Duodenal mucosa (tissue), 2 donors: ENCODE data around the gene GAS2L1.

Experiments
- H3K27ac ChIP-seq: one replicate; pipeline ENCODE4 v1.7.0; 2013; ENCODE audit warnings: low read depth, low read length
- H3K27me3 ChIP-seq, 2 donors: one replicate each; pipeline ENCODE4 v1.7.0; 2013; ENCODE audit warnings: low read length in 2 of 2, control low read depth in 1 of 2; ENCODE audit not compliant: insufficient read depth in 2 of 2, control insufficient read depth in 1 of 2
- H3K36me3 ChIP-seq, 2 donors: one replicate each; pipeline ENCODE4 v1.7.0; 2013; ENCODE audit warnings: low read length in 2 of 2, control low read depth in 1 of 2; ENCODE audit not compliant: insufficient read depth in 2 of 2, control insufficient read depth in 1 of 2
- H3K4me1 ChIP-seq, 2 donors: one replicate each; pipeline ENCODE4 v1.7.0; 2013; ENCODE audit warnings: low read length in 2 of 2, control low read depth in 1 of 2; ENCODE audit not compliant: insufficient read depth in 2 of 2, control insufficient read depth in 1 of 2
- H3K4me3 ChIP-seq, 2 donors: one replicate each; pipeline ENCODE4 v1.7.0; 2013; ENCODE audit warnings: low read length in 2 of 2, low read depth in 1 of 2
- H3K9ac ChIP-seq, 2 donors: one replicate each; pipeline ENCODE4 v1.7.0; 2013; ENCODE audit warnings: low read length in 2 of 2, low read depth in 1 of 2
- H3K9me3 ChIP-seq, 2 donors: one replicate each; pipeline ENCODE4 v1.7.0; 2013; ENCODE audit warnings: low read length in 2 of 2, control low read depth in 1 of 2; ENCODE audit not compliant: control insufficient read depth in 1 of 2

GAS2L1 gene

GRCh38 chr22:29332886-29333496 lies 26.5 kb downstream of the GAS2L1 start:
- H3K4me3 ChIP-seq, result no peak overlapping the region
- H3K36me3 ChIP-seq, result peaks cover 27 to 97% of the 10 kb centered on the region in 2 donors
- H3K27me3 ChIP-seq, result no peaks in the 10 kb centered on the region
- no peak overlapping the region for H3K9ac ChIP-seq
- peaks cover 0 to 3% of the 10 kb centered on the region in 2 donors for H3K4me1 ChIP-seq
- no peaks in the 10 kb centered on the region for H3K9me3 ChIP-seq
- no peak overlapping the region for H3K27ac ChIP-seq

DNA sequence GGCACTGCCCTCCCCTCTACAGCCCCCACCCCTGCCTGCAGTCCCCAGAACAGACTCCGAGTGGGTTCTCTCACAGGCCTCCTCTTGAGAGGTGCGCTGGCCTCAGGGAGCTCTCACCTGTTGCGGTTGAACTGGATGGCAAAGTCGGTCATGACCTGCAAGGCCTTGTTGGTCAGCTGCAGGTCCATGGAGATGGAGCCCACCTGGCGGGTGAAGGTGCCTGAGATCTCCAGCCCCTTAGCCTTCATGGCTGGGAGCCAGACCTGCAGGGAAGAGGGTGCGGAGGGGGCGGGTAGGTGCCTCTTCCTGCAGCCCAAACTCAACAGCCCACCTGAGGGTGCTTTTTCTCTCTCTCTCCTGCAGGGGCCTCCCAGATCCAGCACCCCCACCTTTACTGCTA lies 27.7 kb downstream of the GAS2L1 start:
- no peaks in the 10 kb centered on the region for H3K27me3 ChIP-seq
- no peaks in the 10 kb centered on the region for H3K9me3 ChIP-seq
- H3K27ac ChIP-seq, result no peak overlapping the region
- no peak overlapping the region for H3K9ac ChIP-seq
- H3K4me1 ChIP-seq, result peaks cover 0 to 3% of the 10 kb centered on the region in 2 donors
- H3K36me3 ChIP-seq, result peaks cover 37 to 97% of the 10 kb centered on the region in 2 donors
- no peak overlapping the region for H3K4me3 ChIP-seq

GRCh38 chr22:29334696-29335344 lies 28.4 kb downstream of the GAS2L1 start:
- Histone ChIP-seq H3K4me1 (peaks cover 0 to 3% of the 10 kb centered on the region in 2 donors), H3K9ac (no peak overlapping the region), H3K27ac (no peak overlapping the region), H3K27me3 (no peaks in the 10 kb centered on the region), H3K9me3 (no peaks in the 10 kb centered on the region), H3K4me3 (no peak overlapping the region), H3K36me3 (peaks cover 35 to 97% of the 10 kb centered on the region in 2 donors)

GRCh38 chr22:29335656-29336055 lies 29.2 kb downstream of the GAS2L1 start:
- Histone ChIP-seq H3K9ac (no peak overlapping the region), H3K4me3 (no peak overlapping the region), H3K4me1 (peaks cover 0 to 3% of the 10 kb centered on the region in 2 donors), H3K27me3 (no peaks in the 10 kb centered on the region), H3K9me3 (no peaks in the 10 kb centered on the region), H3K27ac (no peak overlapping the region), H3K36me3 (peaks cover 35 to 97% of the 10 kb centered on the region in 2 donors)

- Histone ChIP-seq H3K27ac (no peak overlapping the region), H3K27me3 (no peaks in the 10 kb centered on the region), H3K9ac (no peak overlapping the region), H3K36me3 (peaks cover 47 to 97% of the 10 kb centered on the region in 2 donors), H3K9me3 (no peaks in the 10 kb centered on the region), H3K4me1 (no peaks in the 10 kb centered on the region), H3K4me3 (no peak overlapping the region)
Observed at GRCh38 chr22:29336751-29337490, 30.5 kb downstream of the GAS2L1 start.

- Histone ChIP-seq H3K27me3 (no peaks in the 10 kb centered on the region), H3K9me3 (no peaks in the 10 kb centered on the region), H3K9ac (no peak overlapping the region), H3K4me1 (no peaks in the 10 kb centered on the region), H3K4me3 (no peak overlapping the region), H3K27ac (no peak overlapping the region), H3K36me3 (peaks cover 54 to 100% of the 10 kb centered on the region in 2 donors)
Observed at GRCh38 chr22:29337631-29338284, 31.3 kb downstream of the GAS2L1 start.

DNA sequence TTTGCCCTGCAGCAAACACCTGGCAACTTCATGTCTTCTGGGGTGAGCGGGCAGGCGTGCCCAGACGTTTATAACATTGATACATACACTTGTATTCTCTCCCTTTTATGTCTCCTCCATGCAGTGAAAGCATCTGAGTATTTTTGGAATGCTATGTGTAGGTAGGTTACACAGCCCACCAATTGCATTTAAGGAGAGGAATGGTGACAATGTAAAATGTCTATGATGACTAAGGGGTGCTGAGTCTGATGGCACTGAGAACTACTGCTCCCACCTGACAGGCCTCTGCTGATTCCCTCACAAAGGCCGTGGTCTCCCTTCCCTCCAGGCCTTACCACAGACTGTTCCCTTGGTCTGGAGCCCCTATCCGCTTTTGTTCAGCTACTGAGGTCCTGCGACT lies 31.9 kb downstream of the GAS2L1 start:
- Histone ChIP-seq H3K4me1 (no peaks in the 10 kb centered on the region), H3K9ac (no peak overlapping the region), H3K9me3 (no peaks in the 10 kb centered on the region), H3K36me3 (peaks cover 61 to 100% of the 10 kb centered on the region in 2 donors), H3K27me3 (no peaks in the 10 kb centered on the region), H3K4me3 (no peak overlapping the region), H3K27ac (no peak overlapping the region)

- Histone ChIP-seq H3K9ac (no peak overlapping the region), H3K9me3 (no peaks in the 10 kb centered on the region), H3K27me3 (no peaks in the 10 kb centered on the region), H3K4me3 (no peak overlapping the region), H3K36me3 (peaks cover 64 to 97% of the 10 kb centered on the region in 2 donors), H3K4me1 (no peaks in the 10 kb centered on the region), H3K27ac (no peak overlapping the region)
Observed at GRCh38 chr22:29339381-29340235, 33.2 kb downstream of the GAS2L1 start.

GRCh38 chr22:29340566-29340965 lies 34.1 kb downstream of the GAS2L1 start:
- Histone ChIP-seq H3K4me3 (no peak overlapping the region), H3K36me3 (peaks cover 66 to 91% of the 10 kb centered on the region in 2 donors), H3K4me1 (no peaks in the 10 kb centered on the region), H3K27me3 (no peaks in the 10 kb centered on the region), H3K27ac (no peak overlapping the region), H3K9me3 (no peaks in the 10 kb centered on the region), H3K9ac (no peak overlapping the region)
